Endometrial microvascular endothelial cells (primary cell): ENCODE data around the gene PSMB2. TPM values are rescaled to one million over a fixed set of nuclear protein-coding genes. Genes with fewer than 3 reads are reported as not detected.

Experiments used
- in situ Hi-C: cut with HindIII; loops from 2 replicates; pipeline ENCODE4 v1.10.0; 2017; ENCODE audit warnings: low sequenced_read_pairs, low pct_unique_long_range_greater_than_20kb; ENCODE audit errors: inconsistent ontology term
- total RNA-seq: library from RNA; depleted of rRNA; stranded (reverse); fragments of >200 nt; gene quantifications from one replicate; pipeline ENCODE4 v1.2.3, GENCODE V29; 2015; ENCODE audit errors: inconsistent ontology term

PSMB2 gene
- total RNA-seq, 1 donor from 2014 or later = 102 TPM

GRCh38 chr1:35576061-35576765 lies 65.1 kb downstream of the PSMB2 start:
- in situ Hi-C loops = no loop called here

GRCh38 chr1:35575416-35575958 lies 65.8 kb downstream of the PSMB2 start:
- in situ Hi-C loops = no loop called here

- in situ Hi-C loops = loop anchor here (25.0 kb wide), 1 partner anchor 162 kb away; no protein-coding TSS in a partner anchor
These were observed 66.5 kb downstream of the PSMB2 start for GRCh38 chr1:35574655-35575415.

GRCh38 chr1:35574125-35574654 lies 67.1 kb downstream of the PSMB2 start:
- in situ Hi-C loops = loop anchor here (25.0 kb wide), 1 partner anchor 163 kb away; no protein-coding TSS in a partner anchor

- in situ Hi-C loops = loop anchor here (25.0 kb wide), 1 partner anchor 164 kb away; no protein-coding TSS in a partner anchor
These were observed 67.9 kb downstream of the PSMB2 start, which contains the start of gene TFAP2E for GRCh38 chr1:35573198-35574124. Gene TFAP2E (plus strand): TSS chr1:35573314. CDS start chr1:35573578, 264 bp downstream.

- in situ Hi-C loops = loop anchor here (25.0 kb wide), 1 partner anchor 165 kb away; no protein-coding TSS in a partner anchor
These were observed 69.0 kb downstream of the PSMB2 start for GRCh38 chr1:35572296-35572695.

- in situ Hi-C loops = loop anchor here (25.0 kb wide), 1 partner anchor 166 kb away; no protein-coding TSS in a partner anchor
These were observed 70.1 kb downstream of the PSMB2 start for GRCh38 chr1:35571263-35571662.

GRCh38 chr1:35570589-35571137 lies 70.7 kb downstream of the PSMB2 start:
- in situ Hi-C loops = loop anchor here (25.0 kb wide), 1 partner anchor 167 kb away; no protein-coding TSS in a partner anchor

GRCh38 chr1:35569936-35570335 lies 71.4 kb downstream of the PSMB2 start:
- in situ Hi-C loops = loop anchor here (5.0 to 25.0 kb wide), 2 partner anchors 113 to 167 kb away; no protein-coding TSS in a partner anchor

- in situ Hi-C loops = loop anchor here (5.0 to 25.0 kb wide), 2 partner anchors 112 to 168 kb away; no protein-coding TSS in a partner anchor
These were observed 72.3 kb downstream of the PSMB2 start for GRCh38 chr1:35568975-35569395.

GRCh38 chr1:35567947-35568558 lies 73.3 kb downstream of the PSMB2 start:
- in situ Hi-C loops = loop anchor here (5.0 to 25.0 kb wide), 2 partner anchors 111 to 169 kb away; no protein-coding TSS in a partner anchor

GRCh38 chr1:35565742-35566133 lies 75.6 kb downstream of the PSMB2 start:
- in situ Hi-C loops = loop anchor here (5.0 to 25.0 kb wide), 2 partner anchors 108 to 172 kb away; no protein-coding TSS in a partner anchor

GRCh38 chr1:35564884-35565741 lies 76.2 kb downstream of the PSMB2 start:
- in situ Hi-C loops = loop anchor here (5.0 to 25.0 kb wide), 2 partner anchors 108 to 172 kb away; no protein-coding TSS in a partner anchor

- in situ Hi-C loops = loop anchor here (25.0 kb wide), 1 partner anchor 173 kb away; no protein-coding TSS in a partner anchor
These were observed 77.1 kb downstream of the PSMB2 start for GRCh38 chr1:35564037-35564883.

- in situ Hi-C loops = loop anchor here (25.0 kb wide), 1 partner anchor 174 kb away; no protein-coding TSS in a partner anchor
These were observed 78.2 kb downstream of the PSMB2 start for GRCh38 chr1:35563166-35563565.
